Adrenal gland (tissue), 12 donors: ENCODE data around the gene KLHDC4. TPM values are rescaled to one million over a fixed set of nuclear protein-coding genes. Genes with fewer than 3 reads are reported as not detected.
A peak's percentile ranks its signal among the peaks of the same experiment; 100 is the strongest.
"Not testable (repeated sequence)": the region's sequence is repeated elsewhere in the genome, so short reads cannot be mapped to it uniquely, and the experiment has no call there.

Source experiments
- DNase-seq, 7 donors: peaks; one replicate each; pipeline ENCODE4 v3.0.0-alpha.2; 2019 to 2020
- H3K27ac ChIP-seq, 5 donors: fragments of 200-600 bp; sonication (generic) in 4 of 5; 1 replicate in 3 of 5; 2 replicates in 2 of 5; pipeline versions ENCODE4 v1.5.1 to v1.8.0; 2016 to 2020; ENCODE audit warnings: mild to moderate bottlenecking in 1 of 5
- H3K27me3 ChIP-seq: fragments of 200-600 bp; 2 replicates; pipeline ENCODE4 v1.8.0; 2021
- H3K36me3 ChIP-seq, 2 donors: fragments of 200-600 bp; replicated peaks in 1 of 2; 1 replicate in 1 of 2; 2 replicates in 1 of 2; pipeline versions ENCODE4 v1.5.1 to v1.8.0; 2018 to 2022
- H3K4me1 ChIP-seq, 2 donors: fragments of 200-600 bp; replicated peaks in 1 of 2; 1 replicate in 1 of 2; 2 replicates in 1 of 2; pipeline versions ENCODE4 v1.5.1 to v1.8.0; 2018 to 2021
- H3K4me3 ChIP-seq, 4 donors: fragments of 200-600 bp; sonication (generic) in 3 of 4; one replicate each; pipeline ENCODE4 v1.5.1; 2016 to 2018
- H3K9me3 ChIP-seq, 3 donors: fragments of 200-600 bp; sonication (generic) in 1 of 3; replicated peaks in 1 of 3; 1 replicate in 2 of 3; 2 replicates in 1 of 3; pipeline versions ENCODE4 v1.5.1 to v1.8.0; 2016 to 2021
- POLR2A ChIP-seq, 2 donors: fragments of 450-650 bp; IDR thresholded peaks; one replicate each; pipeline ENCODE4 v1.6.1; 2017; ENCODE audit warnings: antibody characterized with exemption in 2 of 2, mild to moderate bottlenecking in 2 of 2, moderate library complexity in 1 of 2
- WGBS, 4 donors: extraction: QIAGEN DNeasy Blood & Tissue Kit in 2 of 4; methylation state at CpG; one replicate each; pipeline versions ENCODE4 v1.1.5 to v1.1.7; 2013 to 2017; 5-methylcytosine and 5-hydroxymethylcytosine counted together
- intact Hi-C, 2 donors: fragments of 100-400 bp; cut with DNase I; formaldehyde crosslinking; loops; one replicate each; pipeline versions ENCODE4 v1.14.1 to v1.15.0; 2022 to 2023
- polyA plus RNA-seq, 3 donors: library from polyadenylated mRNA; stranded (reverse); fragments of 200-250 nt in 2 of 3; fragments of 350-450 nt in 1 of 3; fragmentation: Illumina TruSeq in 1 of 3; extraction: RNeasy Lipid Tissue Mini Kit (QIAGEN cat#74804) in 1 of 3; gene quantifications; one replicate each; pipeline ENCODE4 v1.2.3, GENCODE V29; 2013 to 2014
- total RNA-seq, 9 donors: library from RNA; depleted of rRNA in 4 of 9; stranded (reverse); fragments of >200 nt in 4 of 9; fragments of 120-200 nt in 1 of 9; fragmentation: NEBNext Ultra II Directional in 1 of 9; extraction: Animal tissue kit (Norgen Biotek cat#: 25700) in 1 of 9; gene quantifications; one replicate each; pipeline versions ENCODE4 v1.1.0 to v1.2.4, GENCODE V29; 2013 to 2023
- TF ChIP-seq, protein P1 (sequence below), 6 experiments: fragments of 450-650 bp in 4 of 6; fragments of 200-600 bp in 2 of 6; sonication (generic) in 1 of 6; IDR thresholded peaks; 1 replicate in 5 of 6; 2 replicates in 1 of 6; pipeline versions ENCODE4 v1.5.1 to v1.8.0; 2016 to 2021; ENCODE audit warnings: antibody characterized with exemption in 6 of 6, mild to moderate bottlenecking in 2 of 6, moderate library complexity in 1 of 6
- donor health status: healthy with polysubstance abuse.
- donor health status: Bipolar disorder and iron deficiency.
- donor health status: DM: yes; HTN: yes; CAD: no.
- donor health status: DM: no; HTN: no; CAD: no.
- donor health status: DM: no; HTN: no; CAD: no.
- donor health status: DM: yes; HTN: yes; CAD: no.

Gene KLHDC4
- total and polyA plus RNA-seq, 12 donors, result 15.4 to 94.0 (median 26.4) TPM

DNA sequence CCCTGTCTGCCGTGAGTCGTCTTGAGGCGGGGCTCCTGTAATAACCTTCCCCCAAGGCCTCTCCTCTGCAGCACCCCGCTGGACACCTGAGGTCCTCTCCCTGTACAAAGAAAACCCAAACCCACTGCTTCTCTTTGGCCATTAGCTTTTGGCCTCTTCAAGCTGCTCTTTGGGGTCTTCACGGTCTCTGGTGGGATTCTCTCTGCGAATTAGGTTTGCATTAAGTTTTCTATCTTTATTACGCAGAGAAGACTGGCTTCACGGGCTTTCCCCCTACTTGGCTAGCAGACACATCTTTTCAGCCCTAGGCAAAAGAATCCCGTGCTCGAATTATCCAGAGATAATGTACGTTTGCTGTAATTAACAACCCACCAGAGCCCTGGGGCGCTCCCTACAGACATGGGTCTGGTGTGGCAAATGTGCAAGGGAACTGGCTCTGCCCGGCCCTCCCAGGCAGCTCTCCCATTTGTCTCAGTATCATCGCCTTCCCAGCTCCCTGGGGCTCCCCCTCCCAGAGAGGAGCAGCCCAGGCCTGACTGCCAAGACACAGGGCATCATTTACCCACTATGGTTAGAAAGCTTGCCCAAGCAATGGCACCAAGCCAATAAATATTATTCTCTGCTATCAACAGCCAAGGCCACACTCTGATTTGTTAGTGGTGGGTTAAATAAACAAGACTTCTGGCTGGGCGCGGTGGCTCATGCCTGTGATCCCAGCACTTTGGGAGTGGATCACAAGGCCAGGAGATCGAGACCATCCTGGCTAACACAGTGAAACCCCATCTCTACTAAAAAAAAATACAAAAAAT lies 24.7 kb upstream of the KLHDC4 start:
- H3K27me3 ChIP-seq, result no peaks in the 10 kb centered on the region
- TF ChIP-seq POLR2A (IDR thresholded peaks at IDR 0.05), result no peak
- TF ChIP-seq, protein P1, sequence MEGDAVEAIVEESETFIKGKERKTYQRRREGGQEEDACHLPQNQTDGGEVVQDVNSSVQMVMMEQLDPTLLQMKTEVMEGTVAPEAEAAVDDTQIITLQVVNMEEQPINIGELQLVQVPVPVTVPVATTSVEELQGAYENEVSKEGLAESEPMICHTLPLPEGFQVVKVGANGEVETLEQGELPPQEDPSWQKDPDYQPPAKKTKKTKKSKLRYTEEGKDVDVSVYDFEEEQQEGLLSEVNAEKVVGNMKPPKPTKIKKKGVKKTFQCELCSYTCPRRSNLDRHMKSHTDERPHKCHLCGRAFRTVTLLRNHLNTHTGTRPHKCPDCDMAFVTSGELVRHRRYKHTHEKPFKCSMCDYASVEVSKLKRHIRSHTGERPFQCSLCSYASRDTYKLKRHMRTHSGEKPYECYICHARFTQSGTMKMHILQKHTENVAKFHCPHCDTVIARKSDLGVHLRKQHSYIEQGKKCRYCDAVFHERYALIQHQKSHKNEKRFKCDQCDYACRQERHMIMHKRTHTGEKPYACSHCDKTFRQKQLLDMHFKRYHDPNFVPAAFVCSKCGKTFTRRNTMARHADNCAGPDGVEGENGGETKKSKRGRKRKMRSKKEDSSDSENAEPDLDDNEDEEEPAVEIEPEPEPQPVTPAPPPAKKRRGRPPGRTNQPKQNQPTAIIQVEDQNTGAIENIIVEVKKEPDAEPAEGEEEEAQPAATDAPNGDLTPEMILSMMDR (IDR thresholded peaks at IDR 0.05), result no peak
- H3K27ac ChIP-seq, result no peak overlapping the region
- no peaks in the 10 kb centered on the region for H3K4me1 ChIP-seq
- no peaks in the 10 kb centered on the region for H3K36me3 ChIP-seq
- no peak overlapping the region for H3K4me3 ChIP-seq
- H3K9me3 ChIP-seq, result no peaks in the 10 kb centered on the region
- 51 to 65% (median 56%) methylated on average over 13 to 17 of the region's 17 CpGs for WGBS, 4 donors
- peak; percentile 42 to 80 (median 72) for DNase-seq
- intact Hi-C loops, result no loop called here

DNA sequence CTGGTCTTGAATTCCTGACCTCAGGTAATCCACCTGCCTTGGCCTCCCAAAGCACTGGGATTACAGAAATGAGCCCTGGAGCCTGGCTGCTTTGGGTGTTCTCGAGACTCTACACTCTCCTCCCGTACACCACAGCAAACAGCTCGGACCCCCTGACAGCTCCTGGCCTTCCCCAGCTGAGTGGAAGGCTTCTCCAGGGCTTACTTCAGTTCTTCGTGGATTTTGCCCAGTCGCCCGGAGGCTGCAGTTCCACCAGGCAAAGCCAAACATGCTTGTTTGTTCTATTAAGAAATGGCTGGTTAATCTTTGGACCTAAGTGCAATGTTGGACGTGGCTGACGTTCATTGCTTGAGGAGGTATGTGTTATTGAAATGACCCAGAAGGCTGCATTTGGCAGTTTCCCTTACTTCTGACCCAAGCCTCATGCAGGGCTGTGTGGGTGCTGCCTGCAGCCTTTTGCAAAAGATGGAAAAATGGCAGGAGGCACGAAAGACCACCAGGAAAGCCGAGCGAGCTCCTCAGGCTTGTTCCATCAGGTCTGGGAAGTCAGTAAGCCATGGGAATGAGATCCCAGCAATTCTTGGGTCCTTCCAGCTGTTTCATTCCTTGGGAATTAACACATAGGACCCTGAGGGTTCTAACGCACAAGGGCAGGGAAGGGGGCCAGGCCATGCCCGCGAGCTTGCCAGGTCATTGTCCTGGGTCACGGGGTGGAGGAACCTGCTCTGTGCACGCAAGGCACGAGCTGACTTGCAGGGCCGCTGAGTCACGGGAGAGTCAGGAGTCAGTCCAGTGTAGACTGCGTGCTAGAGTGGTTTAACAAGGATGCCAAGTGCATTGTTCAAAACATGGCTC lies 23.9 kb upstream of the KLHDC4 start:
- no peak overlapping the region for H3K4me3 ChIP-seq
- H3K36me3 ChIP-seq, result no peaks in the 10 kb centered on the region
- no peaks in the 10 kb centered on the region for H3K27me3 ChIP-seq
- H3K4me1 ChIP-seq, result no peaks in the 10 kb centered on the region
- peak in 4 of 7 donors; percentile 28 to 66 (median 48) for DNase-seq
- TF ChIP-seq, protein P1 (IDR thresholded peaks at IDR 0.05), result no peak
- TF ChIP-seq POLR2A (IDR thresholded peaks at IDR 0.05), result no peak
- H3K9me3 ChIP-seq, result no peaks in the 10 kb centered on the region
- no peak overlapping the region for H3K27ac ChIP-seq
- 83 to 88% (median 86%) methylated on average over 17 to 20 of the region's 20 CpGs for WGBS, 4 donors
- intact Hi-C loops, result no loop called here

DNA sequence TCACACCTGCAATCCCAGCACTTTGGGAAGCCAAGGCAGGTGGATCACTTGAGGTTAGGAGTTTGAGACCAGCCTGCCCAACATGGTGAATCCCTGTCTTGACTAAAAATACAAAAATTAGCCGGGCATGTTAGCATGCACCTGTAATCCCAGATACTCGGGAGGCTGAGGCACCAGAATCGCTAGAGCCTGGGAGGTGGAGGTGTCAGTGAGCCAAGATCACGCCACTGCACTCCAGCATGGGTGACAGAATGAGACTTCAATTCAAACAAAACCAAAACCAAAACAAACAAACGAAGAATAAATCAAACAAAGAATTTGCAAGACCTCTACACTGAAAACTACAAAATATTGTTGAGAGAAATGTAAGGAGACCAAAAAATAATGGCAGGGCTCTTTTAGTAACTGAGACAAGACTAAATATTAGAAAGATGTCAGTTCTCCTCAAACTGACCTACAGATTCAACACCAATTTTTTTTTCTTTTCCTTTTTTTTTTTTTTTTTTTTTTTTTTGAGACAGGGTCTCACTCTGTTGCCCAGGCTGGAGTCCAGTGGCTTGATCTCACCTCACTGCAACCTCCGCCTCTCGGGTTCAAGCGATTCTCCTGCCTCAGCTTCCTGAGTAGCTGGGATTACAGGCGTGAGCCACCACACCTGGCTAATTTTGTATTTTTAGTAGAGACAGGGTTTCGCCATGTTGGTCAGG lies 23.1 kb upstream of the KLHDC4 start:
- H3K4me3 ChIP-seq, H3K27me3 ChIP-seq, H3K27ac ChIP-seq, H3K36me3 ChIP-seq, intact Hi-C loops, DNase-seq, H3K4me1 ChIP-seq, H3K9me3 ChIP-seq: not testable (repeated sequence)
- WGBS, 4 donors, result 80 to 89% (median 88%) methylated on average over 10 of the region's 10 CpGs

DNA sequence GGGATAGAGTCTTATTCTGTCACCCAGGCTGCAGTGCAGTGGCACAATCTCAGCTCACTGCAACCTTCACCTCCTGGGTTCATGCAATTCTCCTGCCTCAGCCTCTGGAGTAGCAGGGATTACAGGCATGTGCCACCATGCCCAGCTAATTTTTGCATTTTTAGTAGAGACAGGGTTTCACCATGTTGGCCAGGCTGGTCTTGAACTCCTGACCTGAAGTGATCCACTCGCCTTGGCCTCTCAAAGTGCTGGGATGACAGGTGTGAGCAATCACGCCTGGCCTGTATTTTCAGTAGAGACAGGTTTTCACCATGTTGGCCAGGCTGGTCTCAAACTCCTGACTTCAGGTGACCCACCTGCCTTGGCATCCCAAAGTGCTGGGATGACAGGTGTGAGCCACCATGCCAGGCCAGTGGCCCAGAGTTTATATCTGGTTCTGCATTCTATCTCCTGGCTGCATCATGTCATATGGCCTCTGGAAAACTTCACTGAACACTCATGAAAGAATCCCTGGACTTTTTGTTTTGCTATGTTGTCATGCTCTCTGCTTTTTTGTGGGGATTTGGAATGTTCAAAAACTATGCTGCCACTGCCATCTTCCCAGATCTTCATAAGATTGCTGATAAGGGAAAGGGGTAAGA lies 21.8 kb upstream of the KLHDC4 start:
- H3K27me3 ChIP-seq, H3K4me3 ChIP-seq, H3K4me1 ChIP-seq, intact Hi-C loops, DNase-seq, H3K9me3 ChIP-seq, H3K36me3 ChIP-seq, H3K27ac ChIP-seq: not testable (repeated sequence)
- WGBS, 4 donors, result 86 to 100% (median 99%) methylated on average over 2 of the region's 2 CpGs
